Ammon's horn (tissue), 1 donor: Measurements from ENCODE around the gene SPA17.

Experiments
- DNase-seq: peaks from one replicate; pipeline ENCODE4 v3.0.0-alpha.2; 2016; ENCODE audit warnings: low spot score

Gene SPA17

GRCh38 chr11:124662106-124662505 is 11.6 kb upstream of the SPA17 start:
- no peak for DNase-seq

GRCh38 chr11:124663861-124664260 is 9.8 kb upstream of the SPA17 start:
- no peak for DNase-seq

GRCh38 chr11:124667601-124668000 is 6.1 kb upstream of the SPA17 start:
- no peak for DNase-seq

- DNase-seq = peak; percentile 83
These were observed 4.5 kb upstream of the SPA17 start for GRCh38 chr11:124669193-124669592.

- no peak for DNase-seq
These were observed 3.0 kb upstream of the SPA17 start for GRCh38 chr11:124670732-124671131.

- no peak for DNase-seq
These were observed 1.0 kb upstream of the SPA17 start for GRCh38 chr11:124672536-124673215.

- DNase-seq = no peak
These were observed 439 bp downstream of the SPA17 start for GRCh38 chr11:124674168-124674517.

GRCh38 chr11:124674571-124674970 is 867 bp downstream of the SPA17 start:
- no peak for DNase-seq

- DNase-seq = no peak
These were observed 2.7 kb downstream of the SPA17 start for GRCh38 chr11:124676386-124676785.

- no peak for DNase-seq
These were observed 4.7 kb downstream of the SPA17 start for GRCh38 chr11:124678416-124678815.

GRCh38 chr11:124681421-124681820 is 7.7 kb downstream of the SPA17 start:
- DNase-seq = no peak

GRCh38 chr11:124682443-124682842 is 8.7 kb downstream of the SPA17 start:
- DNase-seq = no peak

- no peak for DNase-seq
These were observed 19.4 kb downstream of the SPA17 start for GRCh38 chr11:124693142-124693541.

- no peak for DNase-seq
These were observed 25.8 kb downstream of the SPA17 start for GRCh38 chr11:124699547-124699946.

GRCh38 chr11:124700028-124700427 is 26.3 kb downstream of the SPA17 start:
- DNase-seq = no peak

- no peak for DNase-seq
These were observed 34.1 kb downstream of the SPA17 start for GRCh38 chr11:124707829-124708228.

GRCh38 chr11:124712392-124712791 is 38.7 kb downstream of the SPA17 start:
- DNase-seq = no peak

GRCh38 chr11:124716591-124716990 is 42.9 kb downstream of the SPA17 start:
- DNase-seq = no peak

GRCh38 chr11:124717421-124717785 is 43.7 kb downstream of the SPA17 start:
- DNase-seq = no peak

GRCh38 chr11:124717786-124718651 is 44.3 kb downstream of the SPA17 start:
- DNase-seq = peak; percentile 30

GRCh38 chr11:124718801-124719200 is 45.1 kb downstream of the SPA17 start:
- no peak for DNase-seq

- DNase-seq = no peak
These were observed 45.8 kb downstream of the SPA17 start for GRCh38 chr11:124719534-124719933.

- DNase-seq = no peak
These were observed 48.5 kb downstream of the SPA17 start for GRCh38 chr11:124722176-124722575.
